HG02610 (cell line): ENCODE results near the gene TNK1.
"Not testable (repeated sequence)": the region's sequence is repeated elsewhere in the genome, so short reads cannot be mapped to it uniquely, and the experiment has no call there.

Source experiments
- ATAC-seq: cut with Tn5 transposase; IDR thresholded peaks from one replicate; pipeline ENCODE4 v1.9.1; 2021; ENCODE audit warnings: mild to moderate bottlenecking, moderate library complexity; ENCODE audit not compliant: unreplicated experiment

The TNK1 gene

GRCh38 chr17:7354262-7354843 lies 26.5 kb upstream of the TNK1 start:
- ATAC-seq: no peak

GRCh38 chr17:7355053-7355452 lies 25.8 kb upstream of the TNK1 start, which contains the start of gene TMEM95:
TMEM95 (plus strand) TSS chr17:7355156; CDS start chr17:7355205, 49 bp downstream.
- no peak for ATAC-seq

GRCh38 chr17:7355573-7355972 lies 25.3 kb upstream of the TNK1 start:
- no peak for ATAC-seq

- ATAC-seq: peak; percentile 45
These were observed 24.8 kb upstream of the TNK1 start for GRCh38 chr17:7356072-7356549.

- no peak for ATAC-seq
These were observed 24.1 kb upstream of the TNK1 start for GRCh38 chr17:7356756-7357155.

- ATAC-seq: no peak
These were observed 23.5 kb upstream of the TNK1 start for GRCh38 chr17:7357381-7357780.

GRCh38 chr17:7361906-7362305 lies 19.0 kb upstream of the TNK1 start:
- ATAC-seq: no peak

- ATAC-seq: no peak
These were observed 17.6 kb upstream of the TNK1 start for GRCh38 chr17:7363311-7363710.

- not testable (repeated sequence) for ATAC-seq
These were observed 14.9 kb upstream of the TNK1 start for GRCh38 chr17:7365963-7366362.

GRCh38 chr17:7367083-7367482 lies 13.8 kb upstream of the TNK1 start:
- ATAC-seq: no peak

GRCh38 chr17:7367918-7368598 lies 12.8 kb upstream of the TNK1 start:
- ATAC-seq: no peak

- not testable (repeated sequence) for ATAC-seq
These were observed 12.3 kb upstream of the TNK1 start for GRCh38 chr17:7368599-7368994.

GRCh38 chr17:7369825-7370224 lies 11.1 kb upstream of the TNK1 start:
- ATAC-seq: no peak

- no peak for ATAC-seq
These were observed 10.0 kb upstream of the TNK1 start for GRCh38 chr17:7370853-7371252.

GRCh38 chr17:7374353-7374752 lies 6.5 kb upstream of the TNK1 start:
- no peak for ATAC-seq

GRCh38 chr17:7379134-7379533 lies 1.8 kb upstream of the TNK1 start:
- ATAC-seq: no peak

- ATAC-seq: no peak
These were observed 568 bp upstream of the TNK1 start for GRCh38 chr17:7380321-7380720.

- ATAC-seq: no peak
These were observed 2.0 kb downstream of the TNK1 start for GRCh38 chr17:7382901-7383300.

- no peak for ATAC-seq
These were observed 2.5 kb downstream of the TNK1 start for GRCh38 chr17:7383371-7383741.

- peak; percentile 72 for ATAC-seq
These were observed 3.0 kb downstream of the TNK1 start for GRCh38 chr17:7383742-7384488.

- no peak for ATAC-seq
These were observed 3.7 kb downstream of the TNK1 start for GRCh38 chr17:7384489-7385081.

GRCh38 chr17:7388856-7389255 lies 8.0 kb downstream of the TNK1 start:
- no peak for ATAC-seq
